Neural cell (in vitro differentiated cells): ENCODE data around the gene KCTD21. TPM values are rescaled to one million over a fixed set of nuclear protein-coding genes. Genes with fewer than 3 reads are reported as not detected.

Source experiments
- H2AFZ ChIP-seq: fragments of 200-600, 300-800 bp; sonication (generic), shearing (Covaris generic); 2 replicates; pipeline ENCODE4 v1.6.0; 2014; ENCODE audit warnings: low read depth, mild to moderate bottlenecking, antibody characterized with exemption, low read length, moderate library complexity
- H3F3A ChIP-seq: fragments of 200-600 bp; shearing (Covaris generic); 2 replicates; pipeline ENCODE4 v1.6.1; 2016; ENCODE audit warnings: mild to moderate bottlenecking, moderate library complexity, mixed read lengths, antibody characterized with exemption, low read length; ENCODE audit not compliant: insufficient read depth, poor library complexity, severe bottlenecking
- H3K27ac ChIP-seq: fragments of 200-600, 300-800 bp; sonication (generic), shearing (Covaris generic); 2 replicates; pipeline ENCODE4 v1.5.1; 2014; ENCODE audit warnings: mild to moderate bottlenecking, low read length, moderate library complexity
- H3K27me3 ChIP-seq: fragments of 300-800, 200-600 bp; sonication (generic), shearing (Covaris generic); 2 replicates; pipeline ENCODE4 v1.6.0; 2014; ENCODE audit warnings: mild to moderate bottlenecking, low read depth, low read length, moderate library complexity; ENCODE audit not compliant: insufficient read depth
- H3K36me3 ChIP-seq: fragments of 300-800, 200-600 bp; sonication (generic), shearing (Covaris generic); 2 replicates; pipeline ENCODE4 v1.5.1; 2014; ENCODE audit warnings: mild to moderate bottlenecking, antibody characterized with exemption, low read length, moderate library complexity; ENCODE audit not compliant: insufficient read depth
- H3K4me2 ChIP-seq: fragments of 300-800, 200-600 bp; sonication (generic), shearing (Covaris generic); 2 replicates; pipeline ENCODE4 v1.6.0; 2014; ENCODE audit warnings: mild to moderate bottlenecking, low read length
- H3K4me3 ChIP-seq: fragments of 300-800, 200-600 bp; sonication (generic), shearing (Covaris generic); 2 replicates; pipeline ENCODE4 v1.5.1; 2014; ENCODE audit warnings: mild to moderate bottlenecking, low read length, moderate library complexity
- H3K79me2 ChIP-seq: fragments of 200-600 bp; shearing (Covaris generic); replicated peaks from 2 replicates; pipeline ENCODE4 v1.6.0; 2014; ENCODE audit warnings: mild to moderate bottlenecking, low read length, moderate library complexity; ENCODE audit not compliant: insufficient read depth
- H3K9ac ChIP-seq: fragments of 300-800, 200-600 bp; sonication (generic), shearing (Covaris generic); 2 replicates; pipeline ENCODE4 v1.6.1; 2016; ENCODE audit warnings: mild to moderate bottlenecking, low read length, mixed read lengths
- H3K9me2 ChIP-seq: fragments of 200-600 bp; shearing (Covaris generic); 2 replicates; pipeline ENCODE4 v1.6.1; 2016; ENCODE audit warnings: mild to moderate bottlenecking, low read length, mixed read lengths; ENCODE audit not compliant: insufficient read depth
- H3K9me3 ChIP-seq: fragments of 200-600, 300-800 bp; sonication (generic), shearing (Covaris generic); 2 replicates; pipeline ENCODE4 v1.6.1; 2016; ENCODE audit warnings: mild to moderate bottlenecking, mixed run types, low read length, moderate library complexity, mixed read lengths
- H4K20me1 ChIP-seq: fragments of 200-600 bp; shearing (Covaris generic); 2 replicates; pipeline ENCODE4 v1.6.1; 2016; ENCODE audit warnings: mild to moderate bottlenecking, mixed run types; ENCODE audit not compliant: insufficient read depth
- CTCF ChIP-seq: fragments of 450-650 bp; IDR thresholded peaks from 2 replicates; pipeline ENCODE4 v1.5.1; 2014; ENCODE audit warnings: antibody characterized with exemption, mild to moderate bottlenecking, moderate library complexity; ENCODE audit not compliant: poor library complexity, severe bottlenecking
- EP300 ChIP-seq: fragments of 450-650 bp; conservative IDR thresholded peaks from 2 replicates; pipeline ENCODE4 v1.6.1; 2014; ENCODE audit warnings: antibody characterized with exemption, mild to moderate bottlenecking, moderate library complexity; ENCODE audit not compliant: poor library complexity, severe bottlenecking
- EZH2 ChIP-seq: fragments of 200-600, 300-800 bp; shearing (Covaris generic), sonication (generic); IDR thresholded peaks from 2 replicates; pipeline ENCODE4 v1.6.1; 2014; ENCODE audit warnings: antibody characterized with exemption, low read length, borderline replicate concordance, mild to moderate bottlenecking; ENCODE audit not compliant: insufficient read depth, poor library complexity, severe bottlenecking
- MXI1 ChIP-seq: fragments of 450-650 bp; conservative IDR thresholded peaks from 2 replicates; pipeline ENCODE4 v1.6.1; 2014; ENCODE audit warnings: antibody characterized with exemption, mild to moderate bottlenecking; ENCODE audit not compliant: poor library complexity, severe bottlenecking
- POLR2AphosphoS5 ChIP-seq: IDR thresholded peaks from 2 replicates; pipeline ENCODE4 v1.6.1; 2012
- RAD21 ChIP-seq: fragments of 450-650 bp; conservative IDR thresholded peaks from 2 replicates; pipeline ENCODE4 v1.6.1; 2014; ENCODE audit warnings: antibody characterized with exemption, mild to moderate bottlenecking, moderate library complexity
- REST ChIP-seq: IDR thresholded peaks from 2 replicates; pipeline ENCODE4 v1.6.1; 2012; ENCODE audit warnings: borderline replicate concordance
- SMC3 ChIP-seq: fragments of 450-650 bp; conservative IDR thresholded peaks from 2 replicates; pipeline ENCODE4 v1.6.1; 2014; ENCODE audit warnings: antibody characterized with exemption, mild to moderate bottlenecking, moderate library complexity; ENCODE audit not compliant: poor library complexity
- TAF1 ChIP-seq: IDR thresholded peaks from 2 replicates; pipeline ENCODE4 v1.6.1; 2012; ENCODE audit warnings: low read depth
- polyA plus RNA-seq: library from polyadenylated mRNA; depleted of rRNA; stranded (reverse); fragments of >200 nt; gene quantifications from 2 replicates; pipeline ENCODE4 v1.2.3, GENCODE V29; 2014

The KCTD21 gene
- polyA plus RNA-seq, 1 donor from 2014 or later, result 1.4 TPM

GRCh38 chr11:78190871-78191538, 2.6 kb upstream of the KCTD21 start:
- TF ChIP-seq MXI1 (no peak), CTCF (no peak), POLR2AphosphoS5 (no peak), EP300 (no peak), EZH2 (no peak), TAF1 (no peak), REST (no peak), RAD21 (no peak), SMC3 (no peak)
- Histone ChIP-seq H3K4me2 (no peak overlapping the region), H3K36me3 (no peaks in the 10 kb centered on the region), H3F3A (no peaks in the 10 kb centered on the region), H3K27ac (no peak overlapping the region), H3K9me2 (no peaks in the 10 kb centered on the region), H4K20me1 (no peaks in the 10 kb centered on the region), H3K27me3 (no peaks in the 10 kb centered on the region), H3K9me3 (no peaks in the 10 kb centered on the region), H3K9ac (no peak overlapping the region), H3K79me2 (peaks cover 14% of the 10 kb centered on the region), H3K4me3 (no peak overlapping the region), H2AFZ (no peak overlapping the region)

- Histone ChIP-seq H3K79me2 (peaks cover 14% of the 10 kb centered on the region), H3K9me3 (no peaks in the 10 kb centered on the region), H3K27me3 (no peaks in the 10 kb centered on the region), H3K36me3 (no peaks in the 10 kb centered on the region), H3K4me2 (peak overlapping the region; percentile 78), H3K4me3 (peak overlapping the region; percentile 76), H3K27ac (no peak overlapping the region), H3K9ac (no peak overlapping the region), H3K9me2 (no peaks in the 10 kb centered on the region), H3F3A (no peaks in the 10 kb centered on the region), H2AFZ (no peak overlapping the region), H4K20me1 (no peaks in the 10 kb centered on the region)
- no peak for TF ChIP-seq MXI1
- TF ChIP-seq EP300, result no peak
- TF ChIP-seq RAD21, result no peak
- TF ChIP-seq EZH2, result no peak
- TF ChIP-seq TAF1, result no peak
- TF ChIP-seq REST, result no peak
- no peak for TF ChIP-seq POLR2AphosphoS5
- TF ChIP-seq SMC3, result no peak
- no peak for TF ChIP-seq CTCF
Observed at GRCh38 chr11:78190374-78190773, 1.9 kb upstream of the KCTD21 start.
